GM23248 (cell line): Measurements from ENCODE around the gene GPR34. TPM values are rescaled to one million over a fixed set of nuclear protein-coding genes. Genes with fewer than 3 reads are reported as not detected.
A peak's percentile ranks its signal among the peaks of the same experiment; 100 is the strongest.

Experiments
- DNase-seq: peaks from one replicate; pipeline ENCODE4 v3.0.0-alpha.2; 2015
- H2AFZ ChIP-seq: fragments of 200-600 bp; sonication (generic); 2 replicates; pipeline ENCODE4 v1.6.1; 2016; ENCODE audit warnings: antibody characterized with exemption
- H3F3A ChIP-seq: fragments of 200-600 bp; sonication (generic); 2 replicates; pipeline ENCODE4 v1.6.1; 2016; ENCODE audit warnings: mild to moderate bottlenecking, antibody characterized with exemption, mixed run types; ENCODE audit not compliant: insufficient read depth
- H3K27ac ChIP-seq: fragments of 200-600 bp; sonication (generic); 2 replicates; pipeline ENCODE4 v1.5.1; 2016; ENCODE audit warnings: mild to moderate bottlenecking
- H3K27me3 ChIP-seq: fragments of 200-600 bp; sonication (generic); replicated peaks from 2 replicates; pipeline ENCODE4 v1.6.1; 2016; ENCODE audit warnings: mild to moderate bottlenecking; ENCODE audit not compliant: insufficient read depth
- H3K36me3 ChIP-seq: fragments of 200-600 bp; sonication (generic); 2 replicates; pipeline ENCODE4 v1.6.1; 2016; ENCODE audit warnings: low read depth, mild to moderate bottlenecking
- H3K4me1 ChIP-seq: fragments of 200-600 bp; sonication (generic); 2 replicates; pipeline ENCODE4 v1.6.1; 2016; ENCODE audit warnings: mild to moderate bottlenecking; ENCODE audit not compliant: insufficient read depth
- H3K4me2 ChIP-seq: fragments of 200-600 bp; sonication (generic); one replicate; pipeline ENCODE4 v1.6.1; 2016; ENCODE audit warnings: mild to moderate bottlenecking; ENCODE audit not compliant: unreplicated experiment
- H3K4me3 ChIP-seq: fragments of 200-600 bp; sonication (generic); 2 replicates; pipeline ENCODE4 v1.5.1; 2016; ENCODE audit warnings: mild to moderate bottlenecking
- H3K79me2 ChIP-seq: fragments of 200-600 bp; sonication (generic); 2 replicates; pipeline ENCODE4 v1.6.1; 2016; ENCODE audit warnings: mild to moderate bottlenecking; ENCODE audit not compliant: insufficient read depth
- H3K9ac ChIP-seq: fragments of 200-600 bp; sonication (generic); 2 replicates; pipeline ENCODE4 v1.6.1; 2016; ENCODE audit warnings: mild to moderate bottlenecking
- H3K9me2 ChIP-seq: fragments of 200-600 bp; sonication (generic); 2 replicates; pipeline ENCODE4 v1.6.1; 2016; ENCODE audit warnings: mixed run types, mild to moderate bottlenecking, moderate library complexity; ENCODE audit not compliant: insufficient read depth
- H3K9me3 ChIP-seq: fragments of 200-600 bp; sonication (generic); one replicate; pipeline ENCODE4 v1.6.1; 2017; ENCODE audit warnings: low read depth
- H4K20me1 ChIP-seq: fragments of 200-600 bp; sonication (generic); 2 replicates; pipeline ENCODE4 v1.6.0; 2016; ENCODE audit not compliant: insufficient read depth
- EZH2 ChIP-seq: fragments of 200-600 bp; sonication (generic); IDR thresholded peaks from 2 replicates; pipeline ENCODE4 v1.6.1; 2018; ENCODE audit warnings: antibody characterized with exemption, mild to moderate bottlenecking; ENCODE audit not compliant: insufficient read depth, poor library complexity, severe bottlenecking
- EZH2phosphoT487 ChIP-seq: fragments of 200-600 bp; sonication (generic); IDR thresholded peaks from 2 replicates; pipeline ENCODE4 v1.6.1; 2018; ENCODE audit warnings: antibody characterized with exemption, moderate library complexity, mild to moderate bottlenecking, low read depth; ENCODE audit not compliant: insufficient read depth
- WGBS, 2 experiments: methylation state at CpG; one replicate each; pipeline ENCODE4 v1.1.6; 2015 to 2017; ENCODE audit warnings: low lambda C conversion rate in 2 of 2, low coverage in 1 of 2; ENCODE audit errors: missing lambda C conversion rate in 2 of 2; 5-methylcytosine and 5-hydroxymethylcytosine counted together
- in situ Hi-C: fragments of 300-500 bp; cut with MboI; formaldehyde crosslinking; loops from 2 replicates; pipeline ENCODE4 v1.15.0; 2020
- polyA plus RNA-seq: library from polyadenylated mRNA; unstranded; fragments of >200 nt; fragmentation: Nextera tagmentation; extraction: Ambion mirVana; gene quantifications from 2 replicates; pipeline ENCODE4 v1.2.1, GENCODE V29; 2016
- total RNA-seq: library from RNA; depleted of rRNA; stranded (reverse); fragments of >200 nt; shearing (Covaris generic); gene quantifications from 2 replicates; pipeline ENCODE4 v1.2.3, GENCODE V29; 2014

Gene GPR34
- total and polyA plus RNA-seq, 2 experiments from 2014 or later, result 0.09 TPM; not detected in 1

- Histone ChIP-seq H3K9ac (no peak overlapping the region), H3K9me3 (no peaks in the 10 kb centered on the region), H3K4me1 (no peaks in the 10 kb centered on the region), H3K27ac (no peak overlapping the region), H3K9me2 (no peaks in the 10 kb centered on the region), H3F3A (no peaks in the 10 kb centered on the region), H3K36me3 (no peaks in the 10 kb centered on the region), H2AFZ (no peak overlapping the region), H4K20me1 (no peaks in the 10 kb centered on the region), H3K4me2 (no peak overlapping the region), H3K4me3 (no peak overlapping the region), H3K27me3 (no peaks in the 10 kb centered on the region), H3K79me2 (no peaks in the 10 kb centered on the region)
- TF ChIP-seq EZH2 (no peak), EZH2phosphoT487 (no peak)
- in situ Hi-C loops, result no loop called here
- DNase-seq, result no peak
- 96 to 100% methylated on average over 2 of the region's 2 CpGs for WGBS, 2 experiments
Measured at GRCh38 chrX:41688156-41688555, 617 bp upstream of the GPR34 start.

DNA sequence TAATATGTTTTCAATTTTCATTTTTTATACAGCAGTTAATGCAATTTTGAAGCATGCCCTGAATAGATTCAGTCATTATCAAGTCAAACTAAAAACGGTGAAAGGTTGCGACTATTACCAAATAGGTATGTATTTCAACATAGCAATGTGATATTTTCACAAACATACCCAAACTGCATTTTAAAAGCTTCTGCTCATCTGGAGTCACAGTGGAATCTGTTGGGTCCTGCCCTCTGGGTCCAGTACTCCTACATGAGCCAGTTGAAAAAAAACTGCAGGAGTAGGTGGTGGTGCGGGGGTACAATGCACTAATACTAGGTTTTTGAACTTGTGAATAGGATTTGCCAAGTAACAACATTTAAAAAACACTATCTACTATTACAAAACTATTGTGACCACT is 938 bp downstream of the GPR34 start:
- Histone ChIP-seq H2AFZ (no peak overlapping the region), H3K9me2 (no peaks in the 10 kb centered on the region), H3K4me3 (no peak overlapping the region), H3K27ac (no peak overlapping the region), H3K36me3 (no peaks in the 10 kb centered on the region), H3K4me2 (no peak overlapping the region), H3K9me3 (no peaks in the 10 kb centered on the region), H3K9ac (no peak overlapping the region), H3K79me2 (no peaks in the 10 kb centered on the region), H3K4me1 (no peaks in the 10 kb centered on the region), H3K27me3 (no peaks in the 10 kb centered on the region), H3F3A (no peaks in the 10 kb centered on the region), H4K20me1 (no peaks in the 10 kb centered on the region)
- 67 to 79% methylated on average over 3 of the region's 3 CpGs for WGBS, 2 experiments
- DNase-seq, result no peak
- in situ Hi-C loops, result no loop called here
- TF ChIP-seq EZH2, result no peak
- TF ChIP-seq EZH2phosphoT487, result no peak

- Histone ChIP-seq H2AFZ (no peak overlapping the region), H3K27me3 (no peaks in the 10 kb centered on the region), H3K4me1 (no peaks in the 10 kb centered on the region), H3K79me2 (no peaks in the 10 kb centered on the region), H3K27ac (no peak overlapping the region), H3K4me2 (peak overlapping the region; percentile 20), H3K36me3 (no peaks in the 10 kb centered on the region), H3K9ac (no peak overlapping the region), H3F3A (no peaks in the 10 kb centered on the region), H3K9me3 (no peaks in the 10 kb centered on the region), H3K4me3 (no peak overlapping the region), H4K20me1 (no peaks in the 10 kb centered on the region), H3K9me2 (no peaks in the 10 kb centered on the region)
- WGBS, 2 experiments, result 85 to 95% methylated on average over 1 of the region's 1 CpG
- no peak for TF ChIP-seq EZH2
- no peak for TF ChIP-seq EZH2phosphoT487
- in situ Hi-C loops, result no loop called here
- DNase-seq, result peak; percentile 40
Measured at GRCh38 chrX:41692162-41692749, 3.5 kb downstream of the GPR34 start.

GRCh38 chrX:41693024-41693423 is 4.3 kb downstream of the GPR34 start:
- H3K4me2 ChIP-seq, result no peak overlapping the region
- no peaks in the 10 kb centered on the region for H3K27me3 ChIP-seq
- H2AFZ ChIP-seq, result no peak overlapping the region
- no peaks in the 10 kb centered on the region for H3K9me3 ChIP-seq
- H3K9me2 ChIP-seq, result no peaks in the 10 kb centered on the region
- H3K27ac ChIP-seq, result no peak overlapping the region
- no peak for DNase-seq
- no peaks in the 10 kb centered on the region for H3F3A ChIP-seq
- no peaks in the 10 kb centered on the region for H3K36me3 ChIP-seq
- H3K4me1 ChIP-seq, result no peaks in the 10 kb centered on the region
- H3K79me2 ChIP-seq, result no peaks in the 10 kb centered on the region
- no peaks in the 10 kb centered on the region for H4K20me1 ChIP-seq
- in situ Hi-C loops, result no loop called here
- no peak overlapping the region for H3K4me3 ChIP-seq
- TF ChIP-seq EZH2phosphoT487, result no peak
- TF ChIP-seq EZH2, result no peak
- WGBS, 2 experiments, result 95 to 99% methylated on average over 2 to 3 of the region's 3 CpGs
- H3K9ac ChIP-seq, result no peak overlapping the region

- Histone ChIP-seq H3K4me1 (no peaks in the 10 kb centered on the region), H4K20me1 (no peaks in the 10 kb centered on the region), H3K79me2 (no peaks in the 10 kb centered on the region), H3K9me2 (no peaks in the 10 kb centered on the region), H2AFZ (no peak overlapping the region), H3K36me3 (no peaks in the 10 kb centered on the region), H3K9ac (no peak overlapping the region), H3K9me3 (no peaks in the 10 kb centered on the region), H3K27ac (no peak overlapping the region), H3K4me3 (no peak overlapping the region), H3K4me2 (no peak overlapping the region), H3F3A (no peaks in the 10 kb centered on the region), H3K27me3 (no peaks in the 10 kb centered on the region)
- TF ChIP-seq EZH2 (no peak), EZH2phosphoT487 (no peak)
- 55 to 57% methylated on average over 7 of the region's 7 CpGs for WGBS, 2 experiments
- in situ Hi-C loops, result no loop called here
- peak; percentile 39 for DNase-seq
Measured at GRCh38 chrX:41695426-41695825, 6.7 kb downstream of the GPR34 start.
